Measurements from ENCODE around the gene ZFYVE1. TPM values are rescaled to one million over a fixed set of nuclear protein-coding genes. Genes with fewer than 3 reads are reported as not detected.

ZFYVE1 gene
- total and polyA plus RNA-seq, 2 of the 13 experiments (the other 11 are each of a cell fraction or from before 2014, with no cell fraction given) = 2.6 to 5.3 TPM

DNA sequence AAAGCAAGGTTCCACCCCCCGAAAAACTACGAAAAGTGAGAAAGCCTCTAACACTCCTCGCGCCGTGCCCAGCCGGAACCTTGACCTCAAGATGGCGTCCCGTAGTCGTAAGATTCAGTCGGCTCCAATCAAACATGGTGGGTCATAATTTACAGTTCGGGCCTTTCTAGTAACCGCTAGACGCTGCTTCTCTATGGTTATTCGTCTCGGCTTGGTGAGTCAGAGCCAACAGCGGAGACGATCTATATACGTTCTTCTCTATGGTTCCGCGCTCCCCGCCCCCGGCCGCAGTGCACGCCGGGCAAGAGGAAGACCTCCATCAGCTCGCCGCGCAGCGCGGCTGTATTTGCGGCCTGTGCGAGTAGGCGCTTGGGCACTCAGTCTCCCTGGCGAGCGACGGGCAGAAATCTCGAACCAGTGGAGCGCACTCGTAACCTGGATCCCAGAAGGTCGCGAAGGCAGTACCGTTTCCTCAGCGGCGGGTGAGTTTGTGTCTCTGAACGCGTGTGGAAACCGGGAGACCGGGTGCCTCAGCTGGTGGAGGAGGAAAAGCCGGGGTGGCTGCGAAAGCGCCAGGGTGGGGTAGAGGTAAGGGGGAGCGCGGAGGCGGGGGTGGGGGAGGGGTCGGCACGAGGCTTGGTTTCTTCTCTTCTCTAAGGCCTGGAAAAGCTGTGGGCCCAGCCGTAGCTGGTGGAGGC, 31.5 kb upstream of the ZFYVE1 start, which contains the start of gene RBM25 (continued):
- TF ChIP-seq, protein P1, sequence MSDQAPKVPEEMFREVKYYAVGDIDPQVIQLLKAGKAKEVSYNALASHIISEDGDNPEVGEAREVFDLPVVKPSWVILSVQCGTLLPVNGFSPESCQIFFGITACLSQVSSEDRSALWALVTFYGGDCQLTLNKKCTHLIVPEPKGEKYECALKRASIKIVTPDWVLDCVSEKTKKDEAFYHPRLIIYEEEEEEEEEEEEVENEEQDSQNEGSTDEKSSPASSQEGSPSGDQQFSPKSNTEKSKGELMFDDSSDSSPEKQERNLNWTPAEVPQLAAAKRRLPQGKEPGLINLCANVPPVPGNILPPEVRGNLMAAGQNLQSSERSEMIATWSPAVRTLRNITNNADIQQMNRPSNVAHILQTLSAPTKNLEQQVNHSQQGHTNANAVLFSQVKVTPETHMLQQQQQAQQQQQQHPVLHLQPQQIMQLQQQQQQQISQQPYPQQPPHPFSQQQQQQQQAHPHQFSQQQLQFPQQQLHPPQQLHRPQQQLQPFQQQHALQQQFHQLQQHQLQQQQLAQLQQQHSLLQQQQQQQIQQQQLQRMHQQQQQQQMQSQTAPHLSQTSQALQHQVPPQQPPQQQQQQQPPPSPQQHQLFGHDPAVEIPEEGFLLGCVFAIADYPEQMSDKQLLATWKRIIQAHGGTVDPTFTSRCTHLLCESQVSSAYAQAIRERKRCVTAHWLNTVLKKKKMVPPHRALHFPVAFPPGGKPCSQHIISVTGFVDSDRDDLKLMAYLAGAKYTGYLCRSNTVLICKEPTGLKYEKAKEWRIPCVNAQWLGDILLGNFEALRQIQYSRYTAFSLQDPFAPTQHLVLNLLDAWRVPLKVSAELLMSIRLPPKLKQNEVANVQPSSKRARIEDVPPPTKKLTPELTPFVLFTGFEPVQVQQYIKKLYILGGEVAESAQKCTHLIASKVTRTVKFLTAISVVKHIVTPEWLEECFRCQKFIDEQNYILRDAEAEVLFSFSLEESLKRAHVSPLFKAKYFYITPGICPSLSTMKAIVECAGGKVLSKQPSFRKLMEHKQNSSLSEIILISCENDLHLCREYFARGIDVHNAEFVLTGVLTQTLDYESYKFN (CRISPR knock-in tag; conservative IDR thresholded peaks at IDR 0.05) = peak; percentile 52; the same call in 1 of the 2 replicates
- TF ChIP-seq, protein P2, sequence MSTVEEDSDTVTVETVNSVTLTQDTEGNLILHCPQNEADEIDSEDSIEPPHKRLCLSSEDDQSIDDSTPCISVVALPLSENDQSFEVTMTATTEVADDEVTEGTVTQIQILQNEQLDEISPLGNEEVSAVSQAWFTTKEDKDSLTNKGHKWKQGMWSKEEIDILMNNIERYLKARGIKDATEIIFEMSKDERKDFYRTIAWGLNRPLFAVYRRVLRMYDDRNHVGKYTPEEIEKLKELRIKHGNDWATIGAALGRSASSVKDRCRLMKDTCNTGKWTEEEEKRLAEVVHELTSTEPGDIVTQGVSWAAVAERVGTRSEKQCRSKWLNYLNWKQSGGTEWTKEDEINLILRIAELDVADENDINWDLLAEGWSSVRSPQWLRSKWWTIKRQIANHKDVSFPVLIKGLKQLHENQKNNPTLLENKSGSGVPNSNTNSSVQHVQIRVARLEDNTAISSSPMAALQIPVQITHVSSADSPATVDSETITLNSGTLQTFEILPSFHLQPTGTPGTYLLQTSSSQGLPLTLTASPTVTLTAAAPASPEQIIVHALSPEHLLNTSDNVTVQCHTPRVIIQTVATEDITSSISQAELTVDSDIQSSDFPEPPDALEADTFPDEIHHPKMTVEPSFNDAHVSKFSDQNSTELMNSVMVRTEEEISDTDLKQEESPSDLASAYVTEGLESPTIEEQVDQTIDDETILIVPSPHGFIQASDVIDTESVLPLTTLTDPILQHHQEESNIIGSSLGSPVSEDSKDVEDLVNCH (CRISPR knock-in tag; IDR thresholded peaks at IDR 0.05) = no peak
- TF ChIP-seq, protein P3, sequence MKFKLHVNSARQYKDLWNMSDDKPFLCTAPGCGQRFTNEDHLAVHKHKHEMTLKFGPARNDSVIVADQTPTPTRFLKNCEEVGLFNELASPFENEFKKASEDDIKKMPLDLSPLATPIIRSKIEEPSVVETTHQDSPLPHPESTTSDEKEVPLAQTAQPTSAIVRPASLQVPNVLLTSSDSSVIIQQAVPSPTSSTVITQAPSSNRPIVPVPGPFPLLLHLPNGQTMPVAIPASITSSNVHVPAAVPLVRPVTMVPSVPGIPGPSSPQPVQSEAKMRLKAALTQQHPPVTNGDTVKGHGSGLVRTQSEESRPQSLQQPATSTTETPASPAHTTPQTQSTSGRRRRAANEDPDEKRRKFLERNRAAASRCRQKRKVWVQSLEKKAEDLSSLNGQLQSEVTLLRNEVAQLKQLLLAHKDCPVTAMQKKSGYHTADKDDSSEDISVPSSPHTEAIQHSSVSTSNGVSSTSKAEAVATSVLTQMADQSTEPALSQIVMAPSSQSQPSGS (CRISPR knock-in tag; IDR thresholded peaks at IDR 0.05) = peak; percentile 86
- TF ChIP-seq, protein P4, sequence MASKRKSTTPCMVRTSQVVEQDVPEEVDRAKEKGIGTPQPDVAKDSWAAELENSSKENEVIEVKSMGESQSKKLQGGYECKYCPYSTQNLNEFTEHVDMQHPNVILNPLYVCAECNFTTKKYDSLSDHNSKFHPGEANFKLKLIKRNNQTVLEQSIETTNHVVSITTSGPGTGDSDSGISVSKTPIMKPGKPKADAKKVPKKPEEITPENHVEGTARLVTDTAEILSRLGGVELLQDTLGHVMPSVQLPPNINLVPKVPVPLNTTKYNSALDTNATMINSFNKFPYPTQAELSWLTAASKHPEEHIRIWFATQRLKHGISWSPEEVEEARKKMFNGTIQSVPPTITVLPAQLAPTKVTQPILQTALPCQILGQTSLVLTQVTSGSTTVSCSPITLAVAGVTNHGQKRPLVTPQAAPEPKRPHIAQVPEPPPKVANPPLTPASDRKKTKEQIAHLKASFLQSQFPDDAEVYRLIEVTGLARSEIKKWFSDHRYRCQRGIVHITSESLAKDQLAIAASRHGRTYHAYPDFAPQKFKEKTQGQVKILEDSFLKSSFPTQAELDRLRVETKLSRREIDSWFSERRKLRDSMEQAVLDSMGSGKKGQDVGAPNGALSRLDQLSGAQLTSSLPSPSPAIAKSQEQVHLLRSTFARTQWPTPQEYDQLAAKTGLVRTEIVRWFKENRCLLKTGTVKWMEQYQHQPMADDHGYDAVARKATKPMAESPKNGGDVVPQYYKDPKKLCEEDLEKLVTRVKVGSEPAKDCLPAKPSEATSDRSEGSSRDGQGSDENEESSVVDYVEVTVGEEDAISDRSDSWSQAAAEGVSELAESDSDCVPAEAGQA (IDR thresholded peaks at IDR 0.05; ENCODE audit: low read depth) = peak; percentile 97
- TF ChIP-seq, protein P4 (CRISPR knock-in tag; IDR thresholded peaks at IDR 0.05; ENCODE audit: borderline replicate concordance) = no peak
- TF ChIP-seq REPIN1 (CRISPR knock-in tag; IDR thresholded peaks at IDR 0.05; ENCODE audit: borderline replicate concordance, low read depth) = no peak; the same call in 1 of the 2 replicates

All from HepG2 (cell line).